ENCODE results near the gene GPBAR1. TPM values are rescaled to one million over a fixed set of nuclear protein-coding genes. Genes with fewer than 3 reads are reported as not detected.

Gene GPBAR1
- total and polyA plus RNA-seq, 5 donors, result 3.5 to 8.6 (median 5.6) TPM

DNA sequence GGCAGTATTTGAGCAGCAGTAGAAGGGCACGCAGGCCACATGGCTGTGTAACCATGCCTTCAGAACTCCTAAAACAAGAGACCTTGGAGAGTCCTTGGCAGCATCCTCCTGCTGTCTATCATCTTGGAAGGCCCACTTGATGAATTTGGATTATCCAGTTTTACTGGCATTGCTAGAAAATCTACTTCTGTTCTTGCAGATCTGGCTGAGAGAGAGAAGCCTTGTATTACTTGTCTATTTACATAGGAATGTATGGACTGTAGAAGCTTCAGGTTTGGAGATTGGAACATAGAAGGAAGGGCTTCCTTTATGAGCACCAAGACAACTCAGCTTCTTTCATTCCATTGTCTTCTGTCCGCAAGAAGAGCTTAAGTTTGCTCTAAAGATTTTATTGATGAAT, 16.1 kb upstream of the GPBAR1 start:
- intact Hi-C loops (cut with DNase I), result no loop called here
- Histone ChIP-seq H3K27me3 (ENCODE audit: control insufficient read depth, insufficient read depth) (no peaks in the 10 kb centered on the region), H3K4me1 (ENCODE audit: control insufficient read depth, insufficient read depth, low read length) (no peaks in the 10 kb centered on the region), H3K4me3 (ENCODE audit: low read length) (no peak overlapping the region), H3K27ac (ENCODE audit: low read length) (no peak overlapping the region), H3K9me3 (ENCODE audit: control insufficient read depth, low read length) (no peaks in the 10 kb centered on the region)
- DNase-seq (no peak), ATAC-seq (no peak)
- WGBS, result 82% methylated on average over 2 of the region's 2 CpGs

DNA sequence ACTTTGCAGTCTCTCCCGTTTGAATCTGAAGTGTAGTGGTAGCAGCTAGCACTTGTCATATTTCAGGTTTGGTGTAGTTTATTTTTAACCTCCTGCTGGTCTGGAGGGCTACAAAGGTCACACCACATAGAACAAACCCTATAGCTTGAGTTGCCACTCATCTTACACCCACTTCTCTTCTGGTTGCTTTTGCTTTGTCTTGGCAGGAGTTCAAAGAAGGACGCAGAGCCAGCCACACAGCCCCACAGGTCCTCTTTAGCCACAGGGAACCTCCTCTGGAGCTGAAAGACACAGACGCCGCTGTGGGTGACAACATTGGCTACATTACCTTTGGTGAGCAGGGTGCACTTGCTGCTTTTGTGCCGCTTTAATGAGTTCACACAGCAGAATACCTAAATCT, 15.6 kb upstream of the GPBAR1 start:
- no peak for DNase-seq
- no peaks in the 10 kb centered on the region for H3K4me1 ChIP-seq (ENCODE audit: control insufficient read depth, insufficient read depth, low read length)
- H3K27ac ChIP-seq (ENCODE audit: low read length), result peak overlapping the region; percentile 25
- no peaks in the 10 kb centered on the region for H3K9me3 ChIP-seq (ENCODE audit: control insufficient read depth, low read length)
- intact Hi-C loops (cut with DNase I), result no loop called here
- peak; percentile 42 to 67 for ATAC-seq
- WGBS, result 60% methylated on average over 5 of the region's 5 CpGs
- no peaks in the 10 kb centered on the region for H3K27me3 ChIP-seq (ENCODE audit: control insufficient read depth, insufficient read depth)
- H3K4me3 ChIP-seq (ENCODE audit: low read length), result no peak overlapping the region

DNA sequence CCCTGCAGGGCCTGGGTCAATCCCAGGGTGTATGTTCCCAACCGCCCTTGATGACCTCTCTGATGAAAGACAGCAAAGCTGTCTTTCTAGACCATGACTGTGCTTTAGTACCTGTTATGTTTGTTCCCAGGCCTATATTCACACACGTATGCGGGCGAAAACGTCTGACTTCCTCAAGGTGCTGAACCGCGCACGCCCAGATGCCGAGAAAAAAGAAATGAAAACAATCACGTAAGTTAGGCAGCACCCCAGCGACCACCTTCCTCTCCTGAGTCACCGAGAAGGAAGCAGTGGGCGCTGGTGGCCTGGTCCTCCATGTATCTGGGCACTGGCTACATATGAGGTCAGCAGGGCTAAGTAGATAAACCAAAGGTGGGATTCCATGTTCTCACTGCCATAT, 11.1 kb upstream of the GPBAR1 start:
- no peaks in the 10 kb centered on the region for H3K4me1 ChIP-seq (ENCODE audit: control insufficient read depth, insufficient read depth, low read length)
- H3K27me3 ChIP-seq (ENCODE audit: control insufficient read depth, insufficient read depth), result no peaks in the 10 kb centered on the region
- WGBS, result 92% methylated on average over 13 of the region's 13 CpGs
- intact Hi-C loops (cut with DNase I), result no loop called here
- H3K4me3 ChIP-seq (ENCODE audit: low read length), result no peak overlapping the region
- DNase-seq, result no peak
- no peak for ATAC-seq
- no peak overlapping the region for H3K27ac ChIP-seq (ENCODE audit: low read length)
- H3K9me3 ChIP-seq (ENCODE audit: control insufficient read depth, low read length), result no peaks in the 10 kb centered on the region

- intact Hi-C loops (cut with DNase I), result no loop called here
- DNase-seq (no peak), ATAC-seq (no peak)
- Histone ChIP-seq H3K9me3 (ENCODE audit: control insufficient read depth, low read length) (no peaks in the 10 kb centered on the region), H3K27ac (ENCODE audit: low read length) (no peak overlapping the region), H3K4me3 (ENCODE audit: low read length) (no peak overlapping the region), H3K27me3 (ENCODE audit: control insufficient read depth, insufficient read depth) (no peaks in the 10 kb centered on the region), H3K4me1 (ENCODE audit: control insufficient read depth, insufficient read depth, low read length) (no peaks in the 10 kb centered on the region)
- WGBS, result 71% methylated on average over 7 of the region's 7 CpGs
These were observed 8.1 kb upstream of the GPBAR1 start for GRCh38 chr2:218252509-218253231.

DNA sequence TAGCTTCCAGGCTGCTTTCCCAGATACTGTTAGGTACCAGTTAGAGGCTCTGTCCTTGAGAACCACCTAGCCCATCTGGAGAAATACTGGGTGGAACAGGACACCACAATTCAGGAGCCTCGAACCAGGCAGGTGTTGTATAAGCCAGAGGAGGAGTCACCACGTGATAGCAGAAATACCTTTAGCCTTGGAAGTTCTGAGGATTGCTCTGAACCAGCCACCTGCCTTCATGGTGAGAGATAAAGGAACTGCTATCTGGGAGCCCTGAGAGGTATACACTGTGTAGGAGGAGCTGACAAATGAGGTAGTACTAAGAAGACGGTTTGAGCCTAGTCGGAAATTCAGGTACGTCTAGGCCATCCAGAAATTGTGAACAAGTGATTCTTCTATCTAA, 7.6 kb upstream of the GPBAR1 start:
- ATAC-seq (no peak), DNase-seq (no peak)
- Histone ChIP-seq H3K27ac (ENCODE audit: low read length) (no peak overlapping the region), H3K9me3 (ENCODE audit: control insufficient read depth, low read length) (no peaks in the 10 kb centered on the region), H3K4me3 (ENCODE audit: low read length) (no peak overlapping the region), H3K27me3 (ENCODE audit: control insufficient read depth, insufficient read depth) (no peaks in the 10 kb centered on the region), H3K4me1 (ENCODE audit: control insufficient read depth, insufficient read depth, low read length) (no peaks in the 10 kb centered on the region)
- WGBS, result 74% methylated on average over 5 of the region's 5 CpGs
- intact Hi-C loops (cut with DNase I), result no loop called here

DNA sequence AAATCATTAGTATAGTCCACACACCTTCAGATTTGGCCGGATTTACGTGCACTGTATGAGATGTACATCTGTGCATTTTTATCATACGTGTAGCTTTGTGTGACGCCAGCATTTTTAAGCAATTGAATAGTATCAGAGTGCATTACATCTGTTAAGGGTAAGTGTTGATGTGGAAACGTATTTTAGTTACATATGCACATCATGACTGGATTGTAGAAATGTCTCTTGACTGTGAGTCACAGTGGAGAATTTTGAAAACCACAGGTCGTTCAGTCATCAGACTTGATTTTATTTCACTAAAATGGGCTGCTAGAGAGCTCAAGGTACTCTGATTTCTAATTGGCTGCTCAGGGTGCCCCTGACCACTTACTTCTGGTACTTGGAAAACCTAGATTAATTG, 5.4 kb upstream of the GPBAR1 start:
- no peaks in the 10 kb centered on the region for H3K27me3 ChIP-seq (ENCODE audit: control insufficient read depth, insufficient read depth)
- H3K4me1 ChIP-seq (ENCODE audit: control insufficient read depth, insufficient read depth, low read length), result peaks cover 14% of the 10 kb centered on the region
- 83% methylated on average over 6 of the region's 6 CpGs for WGBS
- H3K4me3 ChIP-seq (ENCODE audit: low read length), result no peak overlapping the region
- no peak overlapping the region for H3K27ac ChIP-seq (ENCODE audit: low read length)
- DNase-seq (no peak), ATAC-seq (no peak)
- intact Hi-C loops (cut with DNase I), result loop anchor here in 2 of 4 donors (5.0 kb wide), 1 partner anchor 68 kb away; no protein-coding TSS in a partner anchor
- no peaks in the 10 kb centered on the region for H3K9me3 ChIP-seq (ENCODE audit: control insufficient read depth, low read length)

- no peak for ATAC-seq
- intact Hi-C loops (cut with DNase I), result loop anchor here in 2 of 4 donors (5.0 kb wide), 1 partner anchor 69 kb away; no protein-coding TSS in a partner anchor
- Histone ChIP-seq H3K4me3 (ENCODE audit: low read length) (no peak overlapping the region), H3K4me1 (ENCODE audit: control insufficient read depth, insufficient read depth, low read length) (peaks cover 18% of the 10 kb centered on the region), H3K27ac (ENCODE audit: low read length) (no peak overlapping the region), H3K9me3 (ENCODE audit: control insufficient read depth, low read length) (no peaks in the 10 kb centered on the region), H3K27me3 (ENCODE audit: control insufficient read depth, insufficient read depth) (no peaks in the 10 kb centered on the region)
- WGBS, result 95% methylated on average over 13 of the region's 13 CpGs
- DNase-seq, result no peak
These were observed 4.0 kb upstream of the GPBAR1 start for GRCh38 chr2:218256612-218257350.

GRCh38 chr2:218257390-218257981, 3.3 kb upstream of the GPBAR1 start:
- H3K27me3 ChIP-seq (ENCODE audit: control insufficient read depth, insufficient read depth), result no peaks in the 10 kb centered on the region
- peak overlapping the region; percentile 15 for H3K27ac ChIP-seq (ENCODE audit: low read length)
- intact Hi-C loops (cut with DNase I), result loop anchor here in 2 of 4 donors (5.0 kb wide), 1 partner anchor 70 kb away; no protein-coding TSS in a partner anchor
- WGBS, result 47% methylated on average over 8 of the region's 8 CpGs
- no peak for ATAC-seq
- H3K4me1 ChIP-seq (ENCODE audit: control insufficient read depth, insufficient read depth, low read length), result peaks cover 22% of the 10 kb centered on the region
- H3K9me3 ChIP-seq (ENCODE audit: control insufficient read depth, low read length), result no peaks in the 10 kb centered on the region
- peak in 1 of 3 donors; percentile 50 for DNase-seq
- H3K4me3 ChIP-seq (ENCODE audit: low read length), result no peak overlapping the region

DNA sequence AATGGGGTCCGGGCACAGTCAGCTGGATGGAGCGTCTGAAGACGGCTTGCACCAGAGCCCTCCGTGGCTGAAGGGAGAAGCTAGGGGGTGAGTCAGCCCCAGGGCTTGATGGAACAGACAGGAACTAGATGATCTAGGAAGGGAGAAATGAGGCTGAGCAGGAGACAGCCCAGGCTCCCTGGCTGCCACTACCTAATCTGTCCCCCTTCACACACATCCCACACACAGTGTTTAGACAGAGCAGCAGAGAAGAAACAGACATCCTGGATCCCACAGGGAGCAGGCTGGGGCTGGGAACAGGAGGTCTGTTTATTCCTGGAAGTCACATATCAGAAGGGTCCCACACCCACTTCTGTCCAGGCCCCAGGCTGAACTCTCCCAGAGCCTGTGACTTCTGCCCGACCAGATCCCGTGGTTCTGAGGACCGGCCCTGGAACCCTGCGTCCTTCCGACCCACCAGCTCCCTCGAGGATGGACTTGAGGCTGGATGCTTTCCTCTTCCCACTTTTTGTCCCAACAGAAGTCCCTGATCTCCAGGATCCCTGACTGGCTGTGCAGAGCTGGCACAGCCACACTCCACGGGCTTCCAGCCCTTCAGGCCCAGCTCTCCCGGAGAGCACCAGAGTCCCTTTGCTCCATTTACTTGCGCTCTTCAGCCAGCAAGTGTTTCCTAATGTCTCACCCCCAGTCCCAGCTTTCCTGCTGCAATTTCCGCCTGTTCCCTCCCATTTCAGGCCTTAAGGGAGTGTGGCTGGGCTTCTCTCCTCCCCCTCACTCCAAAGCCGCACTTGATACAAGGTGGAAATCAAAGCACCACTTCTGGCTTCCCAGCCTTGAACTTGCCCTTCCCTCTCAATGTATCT, 1.5 kb upstream of the GPBAR1 start:
- H3K4me1 ChIP-seq (ENCODE audit: control insufficient read depth, insufficient read depth, low read length), result peaks cover 29% of the 10 kb centered on the region
- DNase-seq (peak; percentile 85 to 92 (median 87)), ATAC-seq (peak; percentile 79 to 82)
- 27% methylated on average over 15 of the region's 15 CpGs for WGBS
- no peaks in the 10 kb centered on the region for H3K9me3 ChIP-seq (ENCODE audit: control insufficient read depth, low read length)
- H3K27ac ChIP-seq (ENCODE audit: low read length), result peak overlapping the region; percentile 94
- intact Hi-C loops (cut with DNase I), result loop anchor here in 2 of 4 donors (5.0 kb wide), 1 partner anchor 72 kb away; no protein-coding TSS in a partner anchor
- H3K4me3 ChIP-seq (ENCODE audit: low read length), result no peak overlapping the region
- H3K27me3 ChIP-seq (ENCODE audit: control insufficient read depth, insufficient read depth), result no peaks in the 10 kb centered on the region

DNA sequence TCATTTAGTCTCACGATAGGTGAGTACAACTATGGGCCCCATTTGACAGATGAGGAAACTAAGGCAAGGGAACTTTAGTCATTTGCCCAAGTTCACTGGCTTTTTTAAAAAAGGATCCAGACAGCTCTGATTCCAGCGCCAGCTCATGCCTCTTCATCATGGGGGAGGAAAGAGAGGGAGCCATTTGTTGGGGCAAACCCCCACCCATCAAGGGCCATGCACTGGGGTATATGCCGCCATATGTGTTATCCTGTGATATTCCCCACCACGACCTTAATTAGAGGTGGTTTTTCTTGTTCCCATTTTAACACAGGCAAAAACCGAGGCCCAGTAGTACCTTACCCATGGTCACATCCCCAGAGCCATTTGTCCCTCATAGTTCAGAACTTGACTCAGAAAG, 649 bp upstream of the GPBAR1 start:
- Histone ChIP-seq H3K4me3 (ENCODE audit: low read length) (no peak overlapping the region), H3K27ac (ENCODE audit: low read length) (peak overlapping the region; percentile 65), H3K9me3 (ENCODE audit: control insufficient read depth, low read length) (no peaks in the 10 kb centered on the region), H3K4me1 (ENCODE audit: control insufficient read depth, insufficient read depth, low read length) (peaks cover 29% of the 10 kb centered on the region), H3K27me3 (ENCODE audit: control insufficient read depth, insufficient read depth) (no peaks in the 10 kb centered on the region)
- intact Hi-C loops (cut with DNase I), result no loop called here
- ATAC-seq, result no peak
- DNase-seq, result no peak
- WGBS, result 85% methylated on average over 5 of the region's 5 CpGs
